ENCODE measurements around the gene HMGCL.

HMGCL gene

GRCh38 chr1:23848673-23849616 is 23.7 kb upstream of the HMGCL start:
- TF ChIP-seq TEAD4 (IDR thresholded peaks at IDR 0.05), result no peak
- no peak for TF ChIP-seq EP300 (IDR thresholded peaks at IDR 0.05; ENCODE audit: borderline replicate concordance)
- no peak for TF ChIP-seq RAD21 (IDR thresholded peaks at IDR 0.05; ENCODE audit: low read depth)
- TF ChIP-seq USF1 (IDR thresholded peaks at IDR 0.05), result no peak
- TF ChIP-seq NFIC (IDR thresholded peaks at IDR 0.05), result no peak
- no peak for TF ChIP-seq MAX (IDR thresholded peaks at IDR 0.05)
- TF ChIP-seq YY1 (IDR thresholded peaks at IDR 0.05; ENCODE audit: low read depth), result no peak
- TF ChIP-seq FOXM1 (IDR thresholded peaks at IDR 0.05; ENCODE audit: borderline replicate concordance, low read depth), result no peak
- TF ChIP-seq CREB1 (IDR thresholded peaks at IDR 0.05; ENCODE audit: low read depth), result no peak
- no peak for TF ChIP-seq TAF1 (IDR thresholded peaks at IDR 0.05; ENCODE audit: low read depth)

- TF ChIP-seq CREB1 (IDR thresholded peaks at IDR 0.05; ENCODE audit: low read depth), result no peak
- no peak for TF ChIP-seq USF1 (IDR thresholded peaks at IDR 0.05)
- no peak for TF ChIP-seq NFIC (IDR thresholded peaks at IDR 0.05)
- TF ChIP-seq TAF1 (IDR thresholded peaks at IDR 0.05; ENCODE audit: low read depth), result no peak
- no peak for TF ChIP-seq ZBTB7A (IDR thresholded peaks at IDR 0.05; ENCODE audit: low read depth)
- no peak for TF ChIP-seq MAX (IDR thresholded peaks at IDR 0.05)
- no peak for TF ChIP-seq EGR1 (IDR thresholded peaks at IDR 0.05)
- no peak for TF ChIP-seq EP300 (IDR thresholded peaks at IDR 0.05; ENCODE audit: borderline replicate concordance)
- no peak for TF ChIP-seq FOXM1 (IDR thresholded peaks at IDR 0.05; ENCODE audit: borderline replicate concordance, low read depth)
- no peak for TF ChIP-seq REST (IDR thresholded peaks at IDR 0.05; ENCODE audit: low read depth)
- no peak for TF ChIP-seq YY1 (IDR thresholded peaks at IDR 0.05; ENCODE audit: low read depth)
- TF ChIP-seq TCF12 (IDR thresholded peaks at IDR 0.05; ENCODE audit: low read depth), result no peak
- no peak for TF ChIP-seq TEAD4 (IDR thresholded peaks at IDR 0.05)
- no peak for TF ChIP-seq RAD21 (IDR thresholded peaks at IDR 0.05; ENCODE audit: low read depth)
- TF ChIP-seq CEBPB (IDR thresholded peaks at IDR 0.05), result no peak
Measured at GRCh38 chr1:23845163-23845562, 19.9 kb upstream of the HMGCL start.

GRCh38 chr1:23843644-23844043 is 18.4 kb upstream of the HMGCL start:
- TF ChIP-seq EGR1 (IDR thresholded peaks at IDR 0.05) (no peak), CEBPB (IDR thresholded peaks at IDR 0.05) (no peak), REST (IDR thresholded peaks at IDR 0.05; ENCODE audit: low read depth) (no peak), TAF1 (IDR thresholded peaks at IDR 0.05; ENCODE audit: low read depth) (no peak), FOXM1 (IDR thresholded peaks at IDR 0.05; ENCODE audit: borderline replicate concordance, low read depth) (no peak), EP300 (IDR thresholded peaks at IDR 0.05; ENCODE audit: borderline replicate concordance) (no peak), TEAD4 (IDR thresholded peaks at IDR 0.05) (no peak), RAD21 (IDR thresholded peaks at IDR 0.05; ENCODE audit: low read depth) (no peak), NFIC (IDR thresholded peaks at IDR 0.05) (no peak), TCF12 (IDR thresholded peaks at IDR 0.05; ENCODE audit: low read depth) (no peak), ZBTB7A (IDR thresholded peaks at IDR 0.05; ENCODE audit: low read depth) (no peak), MAX (IDR thresholded peaks at IDR 0.05) (no peak)

DNA sequence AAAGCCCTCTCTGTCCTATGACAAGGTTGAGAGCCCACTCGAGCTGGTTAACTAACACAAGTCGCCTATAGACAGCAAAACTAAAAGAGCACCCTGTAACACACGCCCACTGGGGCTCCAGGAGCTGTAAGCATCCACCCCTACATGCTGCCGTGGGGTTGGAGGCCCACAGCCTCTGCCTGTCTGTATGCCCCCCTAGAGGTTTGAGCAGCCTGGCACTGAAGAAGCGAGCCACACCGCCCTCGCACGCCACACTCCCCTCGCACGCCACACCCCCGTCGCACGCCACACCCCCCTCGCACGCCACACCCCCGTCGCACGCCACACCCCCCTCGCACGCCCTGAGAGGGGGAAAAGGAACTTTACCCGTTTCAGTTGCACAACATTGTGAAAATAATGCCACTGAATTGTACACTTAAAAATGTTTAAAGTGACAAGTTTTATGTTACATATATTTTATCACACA is 13.2 kb upstream of the HMGCL start:
- TF ChIP-seq MAX (IDR thresholded peaks at IDR 0.05) (peak; percentile 43; the same call in 1 of the 2 replicates), EGR1 (IDR thresholded peaks at IDR 0.05) (no peak), ZBTB7A (IDR thresholded peaks at IDR 0.05; ENCODE audit: low read depth) (0 out of 2 replicates have a peak, but pooled peaks have one; percentile 41), CEBPB (IDR thresholded peaks at IDR 0.05) (peak; percentile 87)

- no peak for TF ChIP-seq ZBTB7A (IDR thresholded peaks at IDR 0.05; ENCODE audit: low read depth)
- TF ChIP-seq REST (IDR thresholded peaks at IDR 0.05; ENCODE audit: low read depth), result no peak
- no peak for TF ChIP-seq TCF12 (IDR thresholded peaks at IDR 0.05; ENCODE audit: low read depth)
- TF ChIP-seq YY1 (IDR thresholded peaks at IDR 0.05; ENCODE audit: low read depth), result no peak
- no peak for TF ChIP-seq RAD21 (IDR thresholded peaks at IDR 0.05; ENCODE audit: low read depth)
- TF ChIP-seq MAX (IDR thresholded peaks at IDR 0.05), result no peak
- TF ChIP-seq EP300 (IDR thresholded peaks at IDR 0.05; ENCODE audit: borderline replicate concordance), result no peak
- no peak for TF ChIP-seq TEAD4 (IDR thresholded peaks at IDR 0.05)
- TF ChIP-seq CREB1 (IDR thresholded peaks at IDR 0.05; ENCODE audit: low read depth), result no peak
- TF ChIP-seq CEBPB (IDR thresholded peaks at IDR 0.05), result no peak
- no peak for TF ChIP-seq EGR1 (IDR thresholded peaks at IDR 0.05)
- no peak for TF ChIP-seq FOXM1 (IDR thresholded peaks at IDR 0.05; ENCODE audit: borderline replicate concordance, low read depth)
- TF ChIP-seq USF1 (IDR thresholded peaks at IDR 0.05), result no peak
- TF ChIP-seq NFIC (IDR thresholded peaks at IDR 0.05), result no peak
- TF ChIP-seq TAF1 (IDR thresholded peaks at IDR 0.05; ENCODE audit: low read depth), result no peak
Measured at GRCh38 chr1:23837908-23838307, 12.7 kb upstream of the HMGCL start.
